K562 (cell line): ENCODE data around the gene CSNK1A1. TPM values are rescaled to one million over a fixed set of nuclear protein-coding genes. Genes with fewer than 3 reads are reported as not detected.

Experiments used
- ATAC-seq: fragments of 200-7000 bp; cut with Tn5 transposase; 3 replicates; pipeline ENCODE4 v1.9.1; 2020; ENCODE audit warnings: moderate library complexity
- BruUV-seq: library from RNA; stranded (reverse); fragments of 400-500 nt; replicated peaks from 2 replicates; lab custom pipeline; 2021; lab: Mats Ljungman, UMichigan
- CTCF ChIA-PET: fragments of 300-600 bp; formaldehyde crosslinking; extraction: SDS; loops from one replicate; lab custom pipeline; 2021; ENCODE audit warnings: low intra/inter-chr PET ratio; lab: Yijun Ruan, JAX
- POLR2A ChIA-PET: fragments of 300-600, 350-650 bp; sonication (Branson Sonifier 250); formaldehyde crosslinking; extraction: SDS; loops from one replicate; lab custom pipeline; 2021; ENCODE audit warnings: antibody characterized with exemption, inconsistent platforms; lab: Yijun Ruan, JAX
- DNase-seq, 4 experiments: peaks; one replicate each; pipeline versions ENCODE4 v3.0.0 to v3.0.0-alpha.2; 2011 to 2018; ENCODE audit warnings: low spot score in 3 of 4, mixed read lengths in 3 of 4; ENCODE audit errors: extremely low read depth in 1 of 4
- FAIRE-seq: peaks from 2 replicates; lab custom pipeline; 2011; peaks lifted over from hg19 to GRCh38; lab: Jason Lieb, UNC
- H2AFZ ChIP-seq: 2 replicates; pipeline ENCODE4 v1.6.0; 2011; ENCODE audit warnings: low read depth, low read length, control low read depth, inconsistent platforms
- H3K27ac ChIP-seq: fragments of 200-600 bp; 3 replicates; pipeline ENCODE4 v1.8.0; 2011; ENCODE audit warnings: low read depth, mild to moderate bottlenecking, control low read depth, inconsistent platforms, low read length, moderate library complexity, mixed read lengths; ENCODE audit errors: extremely low read depth
- H3K27me3 ChIP-seq, 2 experiments: fragments of 300-600 bp in 1 of 2; 2 replicates in 1 of 2; 3 replicates in 1 of 2; pipeline versions ENCODE4 v1.6.0 to v1.8.0; 2011; ENCODE audit warnings: inconsistent platforms in 2 of 2, low read length in 2 of 2, mild to moderate bottlenecking in 1 of 2, mixed read lengths in 1 of 2, moderate library complexity in 1 of 2; ENCODE audit not compliant: control insufficient read depth in 2 of 2, insufficient read depth in 2 of 2
- H3K36me3 ChIP-seq: fragments of 300-600 bp; 3 replicates; pipeline ENCODE4 v1.8.0; 2011; ENCODE audit warnings: mild to moderate bottlenecking, low read length, inconsistent platforms; ENCODE audit not compliant: control insufficient read depth, insufficient read depth
- H3K4me1 ChIP-seq, 2 experiments: fragments of 200-600 bp in 1 of 2; replicated peaks in 1 of 2; 2 replicates in 1 of 2; 3 replicates in 1 of 2; pipeline versions ENCODE4 v1.5.1 to v1.8.0; 2011; ENCODE audit warnings: inconsistent platforms in 2 of 2, low read length in 2 of 2, mild to moderate bottlenecking in 1 of 2, mixed read lengths in 1 of 2, moderate library complexity in 1 of 2; ENCODE audit not compliant: control insufficient read depth in 2 of 2, insufficient read depth in 2 of 2
- H3K4me2 ChIP-seq: 2 replicates; pipeline ENCODE4 v1.6.1; 2011; ENCODE audit warnings: low read length, control low read depth, inconsistent platforms, mixed read lengths; ENCODE audit not compliant: insufficient read depth
- H3K4me3 ChIP-seq: fragments of 200-600 bp; sonication (generic), shearing (Covaris generic); 2 replicates; pipeline ENCODE4 v1.5.1; 2016; ENCODE audit warnings: control low read depth, inconsistent platforms
- H3K79me2 ChIP-seq: fragments of 200-600 bp; 3 replicates; pipeline ENCODE4 v1.8.0; 2011; ENCODE audit warnings: low read length, inconsistent platforms; ENCODE audit not compliant: control insufficient read depth, insufficient read depth
- H3K9ac ChIP-seq, 2 experiments: 2 replicates each; pipeline versions ENCODE4 v1.6.0 to v1.6.1; 2011; ENCODE audit warnings: low read depth in 2 of 2, low read length in 2 of 2, control low read depth in 1 of 2, inconsistent platforms in 1 of 2, mild to moderate bottlenecking in 1 of 2, mixed read lengths in 1 of 2; ENCODE audit not compliant: insufficient read depth in 1 of 2
- H3K9me1 ChIP-seq: one replicate; pipeline ENCODE4 v1.6.0; 2011; ENCODE audit warnings: inconsistent platforms, mild to moderate bottlenecking, low read length, moderate library complexity; ENCODE audit not compliant: control insufficient read depth, insufficient read depth
- H3K9me3 ChIP-seq: replicated peaks from 2 replicates; pipeline ENCODE4 v1.5.1; 2011; ENCODE audit warnings: low read depth, low read length, inconsistent platforms; ENCODE audit not compliant: control insufficient read depth, insufficient read depth
- H4K20me1 ChIP-seq: replicated peaks from 2 replicates; pipeline ENCODE4 v1.6.1; 2011; ENCODE audit warnings: low read length, inconsistent platforms, mixed read lengths; ENCODE audit not compliant: control insufficient read depth, insufficient read depth
- ZNF586 ChIP-seq: fragments of 450-650 bp; formaldehyde crosslinking; conservative IDR thresholded peaks from 2 replicates; pipeline ENCODE4 v1.4.0; 2020; ENCODE audit warnings: mild to moderate bottlenecking, moderate library complexity
- WGBS: fragments of 100-300 bp; shearing (Covaris generic); methylation state at CpG from one replicate; pipeline ENCODE4 v1.1.6; 2016; ENCODE audit warnings: low coverage, mixed read lengths; ENCODE audit not compliant: insufficient coverage; ENCODE audit errors: missing lambda C conversion rate; 5-methylcytosine and 5-hydroxymethylcytosine counted together
- in situ Hi-C: fragments of 300-500 bp; cut with MboI; formaldehyde crosslinking; loops from 4 replicates; pipeline ENCODE4 v1.15.0; 2018; ENCODE audit warnings: inconsistent platforms, mixed read lengths
- intact Hi-C: fragments of 100-400 bp; cut with micrococcal nuclease; formaldehyde crosslinking; loops from 2 replicates; pipeline ENCODE4 v1.14.2; 2022
- polyA plus RNA-seq, 8 experiments: library from polyadenylated mRNA; depleted of rRNA in 4 of 8; stranded (reverse) in 5 of 8; unstranded in 3 of 8; fragments of >200 nt; fragmentation: Nextera tagmentation in 2 of 8; fragmentation: Illumina TruSeq in 1 of 8; extraction: Ambion mirVana in 2 of 8; extraction: Trizol in 1 of 8; gene quantifications; 2 replicates each; pipeline versions ENCODE4 v1.2.1 to v1.2.3, GENCODE V29; 2011 to 2014; ENCODE audit warnings: inconsistent platforms in 1 of 8, missing spikeins in 1 of 8
- total RNA-seq, 7 experiments: library from RNA; depleted of rRNA in 6 of 7; stranded (reverse); fragments of >200 nt in 6 of 7; fragmentation: Illumina TruSeq in 2 of 7; extraction: Trizol in 2 of 7; gene quantifications; 2 replicates each; pipeline versions ENCODE4 v1.2.1 to v1.2.3, GENCODE V29; 2011 to 2021; ENCODE audit warnings: low replicate concordance in 1 of 7
- TF ChIP-seq, protein P1 (sequence below): fragments of 150-350 bp; conservative IDR thresholded peaks from 2 replicates; pipeline ENCODE4 v1.6.1; 2014; ENCODE audit warnings: low read length
- TF ChIP-seq, protein P2 (sequence below): fragments of 450-650 bp; IDR thresholded peaks from 2 replicates; pipeline ENCODE4 v1.6.1; 2018; ENCODE audit not compliant: partially characterized antibody
- TF ChIP-seq, protein P3 (sequence below): fragments of 450-650 bp; formaldehyde crosslinking; IDR thresholded peaks from 2 replicates; pipeline ENCODE4 v1.4.0; 2020; ENCODE audit warnings: mild to moderate bottlenecking, moderate library complexity

Gene CSNK1A1
- total and polyA plus RNA-seq, 9 of the 15 experiments (the other 6 are each of a cell fraction or from before 2014, with no cell fraction given), result 49.1 to 196 (median 154) TPM

DNA sequence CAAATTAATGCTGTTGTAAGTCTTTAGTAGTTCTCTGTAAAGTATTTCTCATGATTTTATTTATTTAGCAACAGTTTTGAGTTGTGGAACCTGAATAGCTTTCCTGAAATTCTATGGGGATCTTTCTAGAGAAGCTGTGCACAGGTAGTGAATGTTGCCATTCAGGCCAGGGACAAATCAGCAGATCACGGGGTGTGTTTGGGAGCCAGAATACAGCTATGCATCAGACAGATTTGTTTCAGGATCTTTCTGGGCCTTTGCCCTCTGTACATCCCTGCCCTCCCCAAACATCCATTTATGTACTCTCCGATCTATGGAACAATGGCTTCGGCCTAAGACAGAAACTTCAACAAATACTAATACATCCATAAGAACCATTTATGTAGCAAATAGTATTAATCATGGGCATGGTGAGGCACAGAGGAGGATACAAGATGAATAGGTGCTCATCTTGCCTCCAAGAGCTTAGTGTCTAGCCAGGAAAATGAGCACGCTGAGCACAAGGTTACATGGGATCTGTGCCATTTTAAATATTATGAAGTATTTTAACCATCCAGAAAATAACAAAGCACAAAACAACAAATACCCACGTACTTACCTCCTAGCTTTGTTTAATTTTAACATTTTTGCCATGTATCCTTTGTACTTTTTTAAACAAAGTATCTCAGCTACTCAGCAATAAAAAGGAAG lies 43.1 kb upstream of the CSNK1A1 start (continued):
- TF ChIP-seq, protein P1, sequence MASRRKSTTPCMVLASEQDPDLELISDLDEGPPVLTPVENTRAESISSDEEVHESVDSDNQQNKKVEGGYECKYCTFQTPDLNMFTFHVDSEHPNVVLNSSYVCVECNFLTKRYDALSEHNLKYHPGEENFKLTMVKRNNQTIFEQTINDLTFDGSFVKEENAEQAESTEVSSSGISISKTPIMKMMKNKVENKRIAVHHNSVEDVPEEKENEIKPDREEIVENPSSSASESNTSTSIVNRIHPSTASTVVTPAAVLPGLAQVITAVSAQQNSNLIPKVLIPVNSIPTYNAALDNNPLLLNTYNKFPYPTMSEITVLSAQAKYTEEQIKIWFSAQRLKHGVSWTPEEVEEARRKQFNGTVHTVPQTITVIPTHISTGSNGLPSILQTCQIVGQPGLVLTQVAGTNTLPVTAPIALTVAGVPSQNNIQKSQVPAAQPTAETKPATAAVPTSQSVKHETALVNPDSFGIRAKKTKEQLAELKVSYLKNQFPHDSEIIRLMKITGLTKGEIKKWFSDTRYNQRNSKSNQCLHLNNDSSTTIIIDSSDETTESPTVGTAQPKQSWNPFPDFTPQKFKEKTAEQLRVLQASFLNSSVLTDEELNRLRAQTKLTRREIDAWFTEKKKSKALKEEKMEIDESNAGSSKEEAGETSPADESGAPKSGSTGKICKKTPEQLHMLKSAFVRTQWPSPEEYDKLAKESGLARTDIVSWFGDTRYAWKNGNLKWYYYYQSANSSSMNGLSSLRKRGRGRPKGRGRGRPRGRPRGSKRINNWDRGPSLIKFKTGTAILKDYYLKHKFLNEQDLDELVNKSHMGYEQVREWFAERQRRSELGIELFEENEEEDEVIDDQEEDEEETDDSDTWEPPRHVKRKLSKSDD, result no peak
- no peak for TF ChIP-seq ZNF586 (CRISPR knock-in tag)
- TF ChIP-seq, all 486 proteins: peak for 0

DNA sequence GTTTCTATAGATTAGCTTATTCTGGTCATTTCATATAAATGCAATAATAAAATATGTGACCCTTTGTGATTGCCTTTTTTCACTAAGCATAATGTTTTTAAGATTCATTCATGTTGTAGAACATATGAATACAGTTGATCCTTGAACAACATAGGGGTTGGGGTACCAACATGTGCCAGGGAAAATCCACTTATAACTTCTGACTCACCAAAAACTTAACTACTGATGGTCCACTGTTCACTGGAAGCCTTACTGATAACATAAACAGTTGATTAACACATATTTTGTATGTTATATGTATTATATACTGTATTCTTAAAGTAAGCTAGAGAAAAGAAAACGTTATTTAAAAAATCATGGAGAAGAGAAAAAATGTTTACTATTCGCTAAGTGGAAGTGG lies 42.1 kb upstream of the CSNK1A1 start:
- Histone ChIP-seq H3K36me3 (no peaks in the 10 kb centered on the region), H3K27me3 (peaks cover 0 to 7% of the 10 kb centered on the region in 2 experiments; a peak in 2 of 5 replicates), H3K4me2 (no peak overlapping the region), H4K20me1 (no peaks in the 10 kb centered on the region), H3K27ac (no peak overlapping the region), H3K9ac (no peak overlapping the region), H3K4me1 (no peaks in the 10 kb centered on the region; a peak in 1 of 5 replicates), H2AFZ (no peak overlapping the region), H3K9me3 (no peaks in the 10 kb centered on the region), H3K79me2 (no peaks in the 10 kb centered on the region), H3K4me3 (no peak overlapping the region), H3K9me1 (no peaks in the 10 kb centered on the region)
- no peak for ATAC-seq
- WGBS, result 0% methylated on average over 2 of the region's 2 CpGs
- no peak for DNase-seq
- ChIA-PET CTCF (no interaction called here), POLR2A (interaction anchor here (0.9 kb wide), 1 partner anchor 8 kb away, joined by 6 read pairs; no protein-coding TSS in a partner anchor)
- in situ Hi-C loops (no loop called here), intact Hi-C loops (no loop called here)
- TF ChIP-seq, protein P2, sequence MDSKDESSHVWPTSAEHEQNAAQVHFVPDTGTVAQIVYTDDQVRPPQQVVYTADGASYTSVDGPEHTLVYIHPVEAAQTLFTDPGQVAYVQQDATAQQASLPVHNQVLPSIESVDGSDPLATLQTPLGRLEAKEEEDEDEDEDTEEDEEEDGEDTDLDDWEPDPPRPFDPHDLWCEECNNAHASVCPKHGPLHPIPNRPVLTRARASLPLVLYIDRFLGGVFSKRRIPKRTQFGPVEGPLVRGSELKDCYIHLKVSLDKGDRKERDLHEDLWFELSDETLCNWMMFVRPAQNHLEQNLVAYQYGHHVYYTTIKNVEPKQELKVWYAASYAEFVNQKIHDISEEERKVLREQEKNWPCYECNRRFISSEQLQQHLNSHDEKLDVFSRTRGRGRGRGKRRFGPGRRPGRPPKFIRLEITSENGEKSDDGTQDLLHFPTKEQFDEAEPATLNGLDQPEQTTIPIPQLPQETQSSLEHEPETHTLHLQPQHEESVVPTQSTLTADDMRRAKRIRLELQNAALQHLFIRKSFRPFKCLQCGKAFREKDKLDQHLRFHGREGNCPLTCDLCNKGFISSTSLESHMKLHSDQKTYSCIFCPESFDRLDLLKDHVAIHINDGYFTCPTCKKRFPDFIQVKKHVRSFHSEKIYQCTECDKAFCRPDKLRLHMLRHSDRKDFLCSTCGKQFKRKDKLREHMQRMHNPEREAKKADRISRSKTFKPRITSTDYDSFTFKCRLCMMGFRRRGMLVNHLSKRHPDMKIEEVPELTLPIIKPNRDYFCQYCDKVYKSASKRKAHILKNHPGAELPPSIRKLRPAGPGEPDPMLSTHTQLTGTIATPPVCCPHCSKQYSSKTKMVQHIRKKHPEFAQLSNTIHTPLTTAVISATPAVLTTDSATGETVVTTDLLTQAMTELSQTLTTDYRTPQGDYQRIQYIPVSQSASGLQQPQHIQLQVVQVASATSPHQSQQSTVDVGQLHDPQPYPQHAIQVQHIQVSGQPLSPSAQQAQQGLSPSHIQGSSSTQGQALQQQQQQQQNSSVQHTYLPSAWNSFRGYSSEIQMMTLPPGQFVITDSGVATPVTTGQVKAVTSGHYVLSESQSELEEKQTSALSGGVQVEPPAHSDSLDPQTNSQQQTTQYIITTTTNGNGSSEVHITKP, result no peak
- TF ChIP-seq, protein P3, sequence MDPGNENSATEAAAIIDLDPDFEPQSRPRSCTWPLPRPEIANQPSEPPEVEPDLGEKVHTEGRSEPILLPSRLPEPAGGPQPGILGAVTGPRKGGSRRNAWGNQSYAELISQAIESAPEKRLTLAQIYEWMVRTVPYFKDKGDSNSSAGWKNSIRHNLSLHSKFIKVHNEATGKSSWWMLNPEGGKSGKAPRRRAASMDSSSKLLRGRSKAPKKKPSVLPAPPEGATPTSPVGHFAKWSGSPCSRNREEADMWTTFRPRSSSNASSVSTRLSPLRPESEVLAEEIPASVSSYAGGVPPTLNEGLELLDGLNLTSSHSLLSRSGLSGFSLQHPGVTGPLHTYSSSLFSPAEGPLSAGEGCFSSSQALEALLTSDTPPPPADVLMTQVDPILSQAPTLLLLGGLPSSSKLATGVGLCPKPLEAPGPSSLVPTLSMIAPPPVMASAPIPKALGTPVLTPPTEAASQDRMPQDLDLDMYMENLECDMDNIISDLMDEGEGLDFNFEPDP (CRISPR knock-in tag), result no peak
- no TSS peak for BruUV-seq
- no peak for FAIRE-seq
